Measurements from ENCODE around the gene TENM4. TPM values are rescaled to one million over a fixed set of nuclear protein-coding genes. Genes with fewer than 3 reads are reported as not detected.

Gene TENM4
- total RNA-seq, 1 donor from 2014 or later = 117 TPM

DNA sequence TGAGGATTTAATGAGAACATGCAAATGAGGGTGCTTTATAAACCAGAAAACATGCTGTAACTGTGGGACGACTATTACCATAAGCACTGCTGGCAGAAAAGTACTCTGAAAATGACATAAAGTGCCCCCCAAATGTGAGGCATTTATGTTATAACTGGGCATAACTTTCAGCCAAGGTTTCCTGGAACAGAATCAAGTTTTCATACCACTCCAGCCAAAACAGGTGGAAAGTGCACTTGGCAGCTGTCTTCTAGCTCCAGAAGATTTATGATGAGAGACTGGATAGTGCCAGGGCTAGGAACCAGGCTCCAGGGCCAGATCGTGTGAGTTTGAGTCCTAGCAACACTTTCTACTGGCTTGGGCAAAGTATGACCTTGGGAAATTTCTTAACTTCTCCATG lies 339.2 kb downstream of the TENM4 start:
- H3K4me1 Mint-ChIP-seq (ENCODE audit: low read depth) = peaks cover 8% of the 10 kb centered on the region

DNA sequence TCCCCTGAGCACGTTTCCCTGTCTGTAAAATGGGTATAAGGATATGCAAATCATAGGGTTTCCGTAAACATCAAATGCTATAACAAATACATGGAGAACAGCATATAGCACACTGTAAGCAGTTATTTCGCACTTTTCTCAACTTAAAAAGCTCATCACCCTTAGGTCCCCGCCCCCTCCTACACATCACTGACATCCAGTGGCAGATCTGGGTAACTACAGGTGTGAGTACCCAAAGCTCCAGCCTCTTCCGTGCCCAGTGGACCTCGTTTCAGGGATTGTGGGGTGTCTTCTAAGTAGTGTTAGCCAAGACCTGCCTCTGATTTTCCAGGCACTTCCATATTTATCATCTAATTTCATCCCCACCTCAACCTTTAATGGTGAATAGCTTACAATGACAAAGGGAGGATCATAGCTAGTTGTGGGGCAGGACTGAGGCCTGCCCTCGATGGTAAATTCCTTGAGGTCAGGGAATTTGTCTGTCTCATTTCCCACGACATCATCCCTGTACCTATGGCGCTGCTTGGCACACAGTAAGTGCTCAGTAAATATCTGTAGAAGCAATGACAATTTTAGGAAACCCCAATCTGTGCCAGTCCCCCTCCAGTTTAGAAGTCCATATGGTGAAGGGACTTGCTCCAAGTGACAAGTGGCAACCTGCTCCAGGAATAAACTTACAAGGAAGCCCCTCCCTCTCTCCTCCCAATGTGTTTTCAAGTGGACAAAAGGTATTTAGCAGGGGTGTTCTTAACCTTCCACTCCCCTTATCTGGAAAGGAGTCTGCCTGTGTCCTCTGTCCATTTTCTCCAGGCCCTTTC lies 340.5 kb downstream of the TENM4 start:
- Mint-ChIP-seq H3K27ac (no peak overlapping the region), H3K27me3 (no peaks in the 10 kb centered on the region), H3K36me3 (ENCODE audit: insufficient read depth) (no peaks in the 10 kb centered on the region), H3K4me1 (ENCODE audit: low read depth) (peaks cover 8% of the 10 kb centered on the region), H3K4me3 (ENCODE audit: low read depth) (no peak overlapping the region), H3K9me3 (ENCODE audit: low read depth) (no peaks in the 10 kb centered on the region)
- TF ChIP-seq, protein P1, sequence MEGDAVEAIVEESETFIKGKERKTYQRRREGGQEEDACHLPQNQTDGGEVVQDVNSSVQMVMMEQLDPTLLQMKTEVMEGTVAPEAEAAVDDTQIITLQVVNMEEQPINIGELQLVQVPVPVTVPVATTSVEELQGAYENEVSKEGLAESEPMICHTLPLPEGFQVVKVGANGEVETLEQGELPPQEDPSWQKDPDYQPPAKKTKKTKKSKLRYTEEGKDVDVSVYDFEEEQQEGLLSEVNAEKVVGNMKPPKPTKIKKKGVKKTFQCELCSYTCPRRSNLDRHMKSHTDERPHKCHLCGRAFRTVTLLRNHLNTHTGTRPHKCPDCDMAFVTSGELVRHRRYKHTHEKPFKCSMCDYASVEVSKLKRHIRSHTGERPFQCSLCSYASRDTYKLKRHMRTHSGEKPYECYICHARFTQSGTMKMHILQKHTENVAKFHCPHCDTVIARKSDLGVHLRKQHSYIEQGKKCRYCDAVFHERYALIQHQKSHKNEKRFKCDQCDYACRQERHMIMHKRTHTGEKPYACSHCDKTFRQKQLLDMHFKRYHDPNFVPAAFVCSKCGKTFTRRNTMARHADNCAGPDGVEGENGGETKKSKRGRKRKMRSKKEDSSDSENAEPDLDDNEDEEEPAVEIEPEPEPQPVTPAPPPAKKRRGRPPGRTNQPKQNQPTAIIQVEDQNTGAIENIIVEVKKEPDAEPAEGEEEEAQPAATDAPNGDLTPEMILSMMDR (IDR thresholded peaks at IDR 0.05; ENCODE audit: unreplicated experiment) = peak; percentile 74
- DNase-seq (ENCODE audit: low spot score, unreplicated experiment) = no peak

More for the DNA sequence above, 339.2 kb downstream of the TENM4 start:
- H3K27ac Mint-ChIP-seq = peak overlapping the region; percentile 69
- no peaks in the 10 kb centered on the region for H3K27me3 Mint-ChIP-seq
- H3K9me3 Mint-ChIP-seq (ENCODE audit: low read depth) = no peaks in the 10 kb centered on the region
- H3K4me3 Mint-ChIP-seq (ENCODE audit: low read depth) = no peak overlapping the region
- no peak for DNase-seq (ENCODE audit: low spot score, unreplicated experiment)
- H3K36me3 Mint-ChIP-seq (ENCODE audit: insufficient read depth) = no peaks in the 10 kb centered on the region
- TF ChIP-seq, protein P1 (IDR thresholded peaks at IDR 0.05; ENCODE audit: unreplicated experiment) = no peak

DNA sequence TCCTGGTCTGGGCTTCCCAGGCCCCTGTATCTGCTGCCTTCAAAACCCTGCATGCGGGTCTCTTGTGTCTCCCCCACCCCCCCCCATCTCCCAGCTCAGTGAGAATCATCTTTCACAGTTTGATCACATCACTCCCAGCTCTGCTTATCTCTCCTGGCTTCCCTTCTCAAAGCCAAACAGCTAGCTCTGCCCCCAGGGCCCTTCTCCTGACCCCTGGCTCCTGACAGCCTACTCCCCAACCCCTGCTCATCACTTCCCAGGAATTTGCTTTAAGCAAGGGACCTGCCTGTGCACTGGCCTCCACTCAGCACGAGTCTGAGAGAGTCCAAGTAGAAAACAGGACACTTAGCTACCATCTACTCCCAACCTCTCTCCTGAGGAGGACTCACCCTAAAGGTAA lies 342.7 kb downstream of the TENM4 start:
- H3K27ac Mint-ChIP-seq = peak overlapping the region; percentile 21
- no peaks in the 10 kb centered on the region for H3K36me3 Mint-ChIP-seq (ENCODE audit: insufficient read depth)
- H3K27me3 Mint-ChIP-seq = no peaks in the 10 kb centered on the region
- peaks cover 8% of the 10 kb centered on the region for H3K4me1 Mint-ChIP-seq (ENCODE audit: low read depth)
- DNase-seq (ENCODE audit: low spot score, unreplicated experiment) = no peak
- H3K9me3 Mint-ChIP-seq (ENCODE audit: low read depth) = no peaks in the 10 kb centered on the region
- TF ChIP-seq, protein P1 (IDR thresholded peaks at IDR 0.05; ENCODE audit: unreplicated experiment) = no peak
- H3K4me3 Mint-ChIP-seq (ENCODE audit: low read depth) = no peak overlapping the region

DNA sequence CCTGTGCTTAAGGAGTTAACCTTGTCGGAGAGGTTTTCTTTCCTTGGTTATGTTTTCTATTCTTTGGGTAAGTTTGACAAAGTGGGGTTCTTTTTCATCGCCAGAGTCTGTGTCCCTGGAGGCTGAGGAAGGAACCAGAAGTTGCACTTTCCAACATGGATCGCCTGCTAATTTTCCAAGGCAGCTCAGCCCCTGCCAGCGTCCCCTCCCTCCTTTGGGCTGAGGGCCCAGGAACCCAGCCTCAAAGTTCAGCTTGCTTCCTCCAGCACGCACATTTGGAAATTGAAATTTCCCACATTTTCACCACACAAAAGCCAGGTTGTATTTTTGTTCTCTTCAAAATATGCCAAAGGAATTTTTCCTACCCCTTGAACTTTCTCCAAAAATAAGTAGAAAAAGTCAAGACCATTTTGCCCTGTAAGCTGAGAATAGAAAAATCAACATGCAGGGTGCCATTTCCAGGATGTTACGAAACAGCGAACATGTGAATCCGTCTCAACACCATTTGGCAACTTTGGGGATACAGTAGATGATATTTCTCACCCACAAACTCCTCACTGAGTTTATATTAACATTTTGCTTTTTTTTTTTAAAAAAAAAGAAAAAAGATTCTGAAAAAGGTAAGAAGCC lies 343.5 kb downstream of the TENM4 start:
- Mint-ChIP-seq H3K4me3 (ENCODE audit: low read depth) (no peak overlapping the region), H3K27ac (no peak overlapping the region), H3K27me3 (no peaks in the 10 kb centered on the region), H3K4me1 (ENCODE audit: low read depth) (peaks cover 8% of the 10 kb centered on the region), H3K9me3 (ENCODE audit: low read depth) (no peaks in the 10 kb centered on the region), H3K36me3 (ENCODE audit: insufficient read depth) (no peaks in the 10 kb centered on the region)
- TF ChIP-seq, protein P1 (IDR thresholded peaks at IDR 0.05; ENCODE audit: unreplicated experiment) = no peak
- no peak for DNase-seq (ENCODE audit: low spot score, unreplicated experiment)

DNA sequence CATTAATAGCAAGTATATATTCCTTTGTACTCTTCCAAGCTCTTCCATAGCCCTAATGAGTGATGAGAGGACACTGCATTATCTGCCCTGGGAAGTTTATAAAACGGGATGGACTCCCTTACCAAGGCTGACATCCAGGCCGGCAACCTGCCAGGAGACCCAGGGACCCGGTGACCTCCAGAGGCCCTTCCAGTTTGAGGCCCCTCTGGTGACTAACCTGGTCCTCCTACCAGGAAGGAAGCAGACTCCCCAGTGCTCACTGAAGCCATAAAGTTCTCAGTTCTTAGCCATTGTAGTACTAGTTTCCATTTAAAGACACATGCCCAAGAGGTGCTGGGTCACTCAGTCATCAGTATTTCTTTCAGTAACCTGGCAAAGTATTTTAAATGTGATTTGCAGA lies 345.4 kb downstream of the TENM4 start:
- Mint-ChIP-seq H3K4me1 (ENCODE audit: low read depth) (peaks cover 8% of the 10 kb centered on the region), H3K27ac (no peak overlapping the region), H3K36me3 (ENCODE audit: insufficient read depth) (no peaks in the 10 kb centered on the region), H3K4me3 (ENCODE audit: low read depth) (no peak overlapping the region), H3K27me3 (no peaks in the 10 kb centered on the region), H3K9me3 (ENCODE audit: low read depth) (no peaks in the 10 kb centered on the region)
- TF ChIP-seq, protein P1 (IDR thresholded peaks at IDR 0.05; ENCODE audit: unreplicated experiment) = no peak
- DNase-seq (ENCODE audit: low spot score, unreplicated experiment) = no peak

All from progenitor cell of endocrine pancreas (in vitro differentiated cells).